HG02623 (cell line): ENCODE results near the gene SYDE2.
"Not testable (repeated sequence)": the region's sequence is repeated elsewhere in the genome, so short reads cannot be mapped to it uniquely, and the experiment has no call there.

Experiments
- ATAC-seq: cut with Tn5 transposase; IDR thresholded peaks from one replicate; pipeline ENCODE4 v1.9.1; 2021; ENCODE audit warnings: moderate library complexity; ENCODE audit not compliant: unreplicated experiment

Gene SYDE2

GRCh38 chr1:85214654-85215053, 13.8 kb upstream of the SYDE2 start:
- ATAC-seq = no peak

GRCh38 chr1:85208488-85208887, 7.7 kb upstream of the SYDE2 start:
- ATAC-seq = no peak

GRCh38 chr1:85203573-85204171, 2.9 kb upstream of the SYDE2 start:
- ATAC-seq = no peak

GRCh38 chr1:85202864-85203255, 2.0 kb upstream of the SYDE2 start:
- ATAC-seq = no peak

DNA sequence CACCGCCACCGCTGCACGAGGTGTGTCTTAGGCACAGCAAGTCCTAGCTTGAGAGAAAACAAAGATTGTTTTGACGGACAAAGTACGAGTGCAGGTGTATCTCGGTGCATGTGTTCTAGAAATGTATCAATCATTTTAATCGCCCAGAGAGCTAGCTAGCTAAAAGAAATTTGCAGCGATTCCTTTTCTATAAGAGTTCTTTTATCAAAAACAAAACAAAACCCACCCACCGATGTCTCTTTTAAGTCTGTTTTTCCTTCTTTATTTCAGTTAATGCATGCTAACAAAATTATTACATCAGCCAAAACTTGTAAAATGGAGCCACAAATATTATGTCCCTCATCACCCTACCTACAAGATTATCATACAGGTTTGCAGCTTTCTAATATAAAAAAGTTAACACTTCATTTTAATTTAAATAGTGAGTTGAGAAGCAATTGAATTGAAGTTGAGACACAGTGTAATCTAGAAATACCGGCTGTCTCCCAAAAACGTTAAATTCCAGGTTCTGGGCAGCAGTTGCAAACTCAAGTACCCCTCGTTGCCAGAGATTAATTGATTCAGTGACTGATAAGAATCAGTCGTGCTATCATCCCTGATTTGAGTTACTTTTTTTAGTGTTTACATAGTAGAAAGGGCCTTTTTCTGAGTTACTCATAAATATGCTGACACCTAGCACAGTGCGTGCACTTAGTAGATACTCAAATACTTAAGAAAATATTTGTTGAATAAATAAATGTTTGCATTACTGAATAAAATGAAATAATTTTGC, 1.5 kb upstream of the SYDE2 start:
- no peak for ATAC-seq

- ATAC-seq = peak; percentile 34
Observed at GRCh38 chr1:85201340-85202091, 700 bp upstream of the SYDE2 start.

- no peak for ATAC-seq
Observed at GRCh38 chr1:85199667-85200462, 951 bp downstream of the SYDE2 start.

DNA sequence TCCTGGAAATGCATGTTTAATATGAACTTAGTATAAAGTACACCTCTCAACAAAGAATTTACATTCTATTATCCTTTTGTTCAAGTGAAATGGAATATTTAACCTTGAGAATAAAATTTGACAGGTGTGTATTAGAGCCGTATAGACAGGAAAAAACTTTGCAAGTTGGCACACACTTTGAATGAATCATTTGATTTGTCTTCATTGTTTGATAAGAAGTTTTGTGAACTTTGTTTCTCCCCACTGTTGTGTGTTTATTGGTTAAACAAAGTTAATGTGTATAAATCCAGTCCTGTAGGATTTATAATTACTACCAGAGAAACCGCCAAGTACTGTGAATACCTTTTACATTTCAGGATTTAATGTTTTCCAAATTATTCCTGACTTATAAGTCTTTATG, 2.0 kb downstream of the SYDE2 start:
- no peak for ATAC-seq

GRCh38 chr1:85196358-85196757, 4.5 kb downstream of the SYDE2 start:
- no peak for ATAC-seq

DNA sequence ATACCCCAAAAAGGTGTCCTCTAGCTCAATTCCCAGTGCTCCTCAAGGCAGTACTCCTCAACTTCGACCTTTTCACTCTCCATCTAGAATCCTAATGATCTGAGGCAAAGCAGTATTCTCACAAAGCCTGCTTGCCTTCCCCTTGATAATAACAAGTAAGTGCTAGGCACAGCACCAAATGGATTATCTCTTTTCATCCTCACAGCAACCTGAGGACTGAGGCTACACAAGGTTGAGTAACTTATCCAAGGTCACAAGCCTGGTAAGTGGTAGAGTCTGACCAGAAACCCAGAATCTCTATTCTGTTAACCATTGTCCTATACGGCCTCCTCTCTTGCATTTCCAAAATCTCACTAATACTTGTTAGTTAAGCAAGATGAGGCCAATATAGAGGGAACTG, 5.1 kb downstream of the SYDE2 start:
- ATAC-seq = no peak

GRCh38 chr1:85192129-85192528, 8.7 kb downstream of the SYDE2 start:
- not testable (repeated sequence) for ATAC-seq

DNA sequence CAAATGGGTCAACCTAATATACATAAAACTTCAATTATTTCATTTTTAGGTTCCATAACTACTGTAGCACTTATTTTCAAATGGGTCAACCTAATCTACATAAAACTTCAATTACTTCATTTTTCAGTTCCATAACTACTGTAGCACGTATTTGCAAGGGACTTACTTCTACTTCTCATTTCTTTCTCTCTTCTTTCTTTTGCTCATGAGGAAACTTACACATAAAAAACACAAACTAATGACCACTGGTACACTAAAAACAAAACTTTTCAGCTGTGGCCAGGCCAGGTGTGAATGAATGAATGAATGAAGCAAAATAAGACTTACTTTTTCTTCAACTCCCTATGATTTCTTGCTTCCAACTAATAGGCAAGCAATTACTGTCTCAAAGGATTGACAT, 11.7 kb downstream of the SYDE2 start:
- ATAC-seq = no peak

GRCh38 chr1:85188530-85188929, 12.3 kb downstream of the SYDE2 start:
- ATAC-seq = no peak

GRCh38 chr1:85187021-85187420, 13.8 kb downstream of the SYDE2 start:
- ATAC-seq = not testable (repeated sequence)

DNA sequence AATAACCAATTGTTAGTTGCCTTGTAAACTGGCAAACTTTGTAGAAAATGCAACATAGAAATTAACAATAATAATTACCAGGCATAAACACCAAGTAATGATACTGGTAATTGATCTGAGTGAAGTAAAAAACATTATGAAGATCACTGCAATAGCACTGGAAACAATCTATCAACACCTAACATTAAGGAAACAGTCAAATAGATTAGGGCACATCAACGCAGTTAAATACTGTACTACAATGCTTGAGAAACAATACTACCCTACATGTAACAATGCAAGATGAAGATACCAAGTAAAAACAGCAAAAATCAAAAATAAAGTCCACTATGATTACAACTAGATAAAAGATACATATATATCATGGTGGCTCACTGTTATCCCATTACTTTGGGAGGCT, 16.6 kb downstream of the SYDE2 start:
- no peak for ATAC-seq

- no peak for ATAC-seq
Observed at GRCh38 chr1:85182700-85183099, 18.1 kb downstream of the SYDE2 start.

- no peak for ATAC-seq
Observed at GRCh38 chr1:85180869-85181268, 19.9 kb downstream of the SYDE2 start.

DNA sequence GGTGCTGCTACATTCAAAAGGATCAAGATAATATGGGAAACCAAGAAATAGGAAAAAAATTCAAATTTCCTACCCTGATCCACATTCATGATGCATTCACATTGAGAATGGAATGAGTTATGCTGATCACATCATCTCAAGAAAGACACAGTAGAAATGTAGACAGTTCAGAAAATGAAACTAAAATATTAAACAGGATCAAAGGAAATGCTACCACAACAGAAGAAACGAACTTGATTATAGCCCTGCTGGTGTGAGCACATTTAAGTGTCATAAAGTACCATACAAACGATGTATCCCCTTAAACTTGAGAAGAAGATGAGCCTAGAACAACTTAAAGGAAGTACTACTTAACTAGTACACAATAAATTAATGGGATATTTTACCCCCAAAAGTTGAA, 21.3 kb downstream of the SYDE2 start:
- no peak for ATAC-seq

GRCh38 chr1:85178396-85178795, 22.4 kb downstream of the SYDE2 start:
- no peak for ATAC-seq

DNA sequence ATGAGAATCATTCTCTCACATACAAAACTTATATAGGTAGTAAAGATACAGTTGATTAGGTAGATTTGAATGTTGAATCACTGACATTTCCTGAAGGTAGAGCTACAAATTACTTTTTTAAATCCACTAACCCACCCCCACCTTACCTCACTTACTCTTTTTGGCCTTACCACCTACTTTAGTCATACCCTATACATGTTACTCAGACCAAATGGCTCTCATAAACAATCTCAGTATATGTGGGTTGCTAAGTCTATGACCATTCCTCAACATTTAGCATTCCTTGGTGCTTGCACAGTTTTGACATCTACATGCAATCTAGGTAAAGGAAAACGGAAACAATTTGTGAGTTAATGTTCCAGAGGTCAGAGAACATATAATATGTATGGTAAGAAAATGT, 26.3 kb downstream of the SYDE2 start:
- ATAC-seq = no peak

DNA sequence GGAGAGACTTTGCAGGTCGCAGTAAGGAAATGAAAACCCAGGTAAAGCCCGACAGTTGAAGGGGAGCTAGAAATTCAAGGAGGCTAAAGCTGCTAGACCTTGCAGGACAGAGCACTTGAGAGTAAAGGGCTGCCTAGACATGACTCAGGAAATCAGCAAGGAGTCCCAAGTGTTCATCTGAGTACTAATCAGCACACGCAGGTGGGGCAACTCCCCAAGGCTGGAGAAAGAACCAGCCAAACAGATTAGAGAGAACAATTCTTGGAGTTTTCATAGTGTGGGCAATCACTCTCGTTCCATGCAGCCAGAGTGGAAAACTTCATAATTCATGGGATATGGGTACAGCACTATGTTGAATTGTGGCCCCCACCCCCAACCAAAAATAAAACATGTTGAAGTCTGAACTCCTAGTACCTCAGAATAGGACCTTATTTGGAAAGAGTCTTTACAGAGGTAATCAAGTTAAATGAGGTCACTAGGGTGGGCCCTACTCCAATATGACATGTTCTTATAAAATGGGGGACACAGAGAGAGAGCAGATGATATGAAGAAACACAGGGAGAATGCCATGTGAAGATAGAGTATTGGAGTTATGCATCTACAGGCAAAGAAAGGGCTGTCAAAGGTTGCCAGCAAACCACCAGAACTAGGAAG, 28.0 kb downstream of the SYDE2 start:
- ATAC-seq = no peak
